ENCODE data around the gene ZNF593. TPM values are rescaled to one million over a fixed set of nuclear protein-coding genes. Genes with fewer than 3 reads are reported as not detected.

ZNF593 gene
- total RNA-seq, 4 donors from 2014 or later, result 7.9 to 27.1 (median 16.3) TPM

GRCh38 chr1:26189751-26190275 lies 20.1 kb downstream of the ZNF593 start:
- Histone ChIP-seq H3K4me1 (no peaks in the 10 kb centered on the region), H3K36me3 (no peaks in the 10 kb centered on the region), H3K9me3 (no peaks in the 10 kb centered on the region), H3K4me3 (no peak overlapping the region), H3K27me3 (no peaks in the 10 kb centered on the region), H3K27ac (no peak overlapping the region)
- TF ChIP-seq POLR2A (IDR thresholded peaks at IDR 0.05) (no peak), CTCF (IDR thresholded peaks at IDR 0.05) (no peak)
- intact Hi-C loops (cut with DNase I; ENCODE audit: low total_unique reads), result no loop called here
- DNase-seq, result no peak

- no peaks in the 10 kb centered on the region for H3K27me3 ChIP-seq
- TF ChIP-seq CTCF (IDR thresholded peaks at IDR 0.05), result no peak
- no peak for TF ChIP-seq POLR2A (IDR thresholded peaks at IDR 0.05)
- intact Hi-C loops (cut with DNase I; ENCODE audit: low total_unique reads), result no loop called here
Measured at GRCh38 chr1:26190373-26190987, 20.8 kb downstream of the ZNF593 start, which contains the start of gene CATSPER4. Gene CATSPER4 (plus strand): TSS chr1:26190602. CDS start chr1:26190628, 26 bp downstream.

DNA sequence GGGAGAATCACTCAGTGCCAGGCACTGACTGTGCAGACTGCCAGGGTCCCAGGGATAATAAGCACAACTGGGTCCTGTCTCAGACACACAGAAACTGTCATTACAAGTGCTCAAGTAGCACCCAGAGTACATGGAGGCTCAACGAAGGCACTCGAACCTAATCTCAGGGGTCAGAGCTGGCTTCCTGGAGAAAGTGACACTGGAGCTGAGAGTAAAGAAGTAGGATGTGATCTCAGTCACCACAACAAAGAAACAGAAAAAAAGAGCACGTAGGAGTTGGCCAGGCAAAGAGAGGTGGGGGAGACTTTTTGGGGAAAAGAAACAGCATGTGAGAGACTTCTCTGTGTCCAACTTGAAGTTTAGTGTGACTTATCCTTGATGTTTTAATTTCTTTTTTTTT lies 22.0 kb downstream of the ZNF593 start:
- H3K27me3 ChIP-seq, result no peaks in the 10 kb centered on the region
- intact Hi-C loops (cut with DNase I; ENCODE audit: low total_unique reads), result no loop called here
- no peaks in the 10 kb centered on the region for H3K9me3 ChIP-seq
- TF ChIP-seq POLR2A (IDR thresholded peaks at IDR 0.05) (no peak), CTCF (IDR thresholded peaks at IDR 0.05) (no peak)
- DNase-seq, result no peak
- H3K4me1 ChIP-seq, result no peaks in the 10 kb centered on the region
- no peak overlapping the region for H3K27ac ChIP-seq
- no peak overlapping the region for H3K4me3 ChIP-seq
- no peaks in the 10 kb centered on the region for H3K36me3 ChIP-seq

More at GRCh38 chr1:26190373-26190987, 20.8 kb downstream of the ZNF593 start, which contains the start of gene CATSPER4:
- H3K9me3 ChIP-seq, result no peaks in the 10 kb centered on the region
- no peaks in the 10 kb centered on the region for H3K36me3 ChIP-seq
- H3K27ac ChIP-seq, result no peak within 1 kb of the TSS
- H3K4me1 ChIP-seq, result no peaks in the 10 kb centered on the region
- H3K4me3 ChIP-seq, result no peak within 1 kb of the TSS
- DNase-seq, result no peak

DNA sequence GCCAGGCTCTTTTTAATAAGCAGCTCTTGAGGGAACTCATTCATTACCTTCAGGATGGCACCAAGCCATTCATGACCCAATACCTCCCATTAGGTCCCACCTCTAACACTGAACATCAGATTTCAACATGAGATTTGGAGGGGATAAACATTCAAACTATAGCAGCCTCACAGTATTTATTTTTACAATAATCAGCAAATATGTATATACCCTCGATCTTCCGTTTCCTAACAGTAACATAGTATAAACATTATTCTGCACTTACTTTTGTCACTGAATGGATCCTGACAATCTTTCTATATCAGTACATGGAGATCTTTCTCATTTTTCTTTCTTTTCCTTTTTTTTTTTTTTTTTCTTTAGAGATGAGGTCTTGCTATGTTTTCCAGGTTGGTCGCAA lies 26.1 kb downstream of the ZNF593 start:
- intact Hi-C loops (cut with DNase I; ENCODE audit: low total_unique reads), result no loop called here
- H3K4me1 ChIP-seq, result no peaks in the 10 kb centered on the region
- DNase-seq, result no peak
- no peak overlapping the region for H3K27ac ChIP-seq
- TF ChIP-seq CTCF (IDR thresholded peaks at IDR 0.05) (no peak), POLR2A (IDR thresholded peaks at IDR 0.05) (no peak)
- no peaks in the 10 kb centered on the region for H3K36me3 ChIP-seq
- H3K4me3 ChIP-seq, result no peak overlapping the region
- no peaks in the 10 kb centered on the region for H3K9me3 ChIP-seq
- H3K27me3 ChIP-seq, result no peaks in the 10 kb centered on the region

- H3K4me1 ChIP-seq, result no peaks in the 10 kb centered on the region
- H3K27ac ChIP-seq, result no peak overlapping the region
- H3K9me3 ChIP-seq, result no peaks in the 10 kb centered on the region
- no peak overlapping the region for H3K4me3 ChIP-seq
- no peaks in the 10 kb centered on the region for H3K36me3 ChIP-seq
- TF ChIP-seq CTCF (IDR thresholded peaks at IDR 0.05) (no peak), POLR2A (IDR thresholded peaks at IDR 0.05) (no peak)
- intact Hi-C loops (cut with DNase I; ENCODE audit: low total_unique reads), result no loop called here
- DNase-seq, result no peak
- H3K27me3 ChIP-seq, result no peaks in the 10 kb centered on the region
Measured at GRCh38 chr1:26197301-26197700, 27.6 kb downstream of the ZNF593 start.

Data from uterus (tissue), 4 donors.